Tongue (tissue), 2 donors: Measurements from ENCODE around the gene DMXL2. TPM values are rescaled to one million over a fixed set of nuclear protein-coding genes. Genes with fewer than 3 reads are reported as not detected.
A peak's percentile ranks its signal among the peaks of the same experiment; 100 is the strongest.
"Not testable (repeated sequence)": the region's sequence is repeated elsewhere in the genome, so short reads cannot be mapped to it uniquely, and the experiment has no call there.

Experiments used
- DNase-seq: peaks from one replicate; pipeline ENCODE4 v3.0.0-alpha.2; 2015
- total RNA-seq: library from RNA; depleted of rRNA; stranded (reverse); fragments of >200 nt; gene quantifications from one replicate; pipeline ENCODE4 v1.2.3, GENCODE V29; 2014

Gene DMXL2
- 40.0 TPM for total RNA-seq

GRCh38 chr15:51622604-51623370, at the start of gene DMXL2:
TSS of gene DMXL2 (minus strand) at chr15:51622771. CDS start at chr15:51622545, 226 bp downstream.
- DNase-seq, result peak; percentile 93

- no peak for DNase-seq
Observed at GRCh38 chr15:51672155-51672687, 49.6 kb upstream of the DMXL2 start.

GRCh38 chr15:51669381-51669780, 46.8 kb upstream of the DMXL2 start:
- DNase-seq, result no peak

GRCh38 chr15:51668446-51668845, 45.9 kb upstream of the DMXL2 start:
- DNase-seq, result no peak

GRCh38 chr15:51667478-51667877, 44.9 kb upstream of the DMXL2 start:
- no peak for DNase-seq

- no peak for DNase-seq
Observed at GRCh38 chr15:51661072-51661471, 38.5 kb upstream of the DMXL2 start.

GRCh38 chr15:51658664-51659063, 36.1 kb upstream of the DMXL2 start:
- DNase-seq, result no peak

GRCh38 chr15:51655401-51656057, 33.0 kb upstream of the DMXL2 start:
- not testable (repeated sequence) for DNase-seq

GRCh38 chr15:51652084-51652668, 29.6 kb upstream of the DMXL2 start:
- DNase-seq, result no peak

GRCh38 chr15:51649659-51650521, 27.3 kb upstream of the DMXL2 start:
- peak; percentile 87 for DNase-seq

- not testable (repeated sequence) for DNase-seq
Observed at GRCh38 chr15:51648643-51649042, 26.1 kb upstream of the DMXL2 start.

- not testable (repeated sequence) for DNase-seq
Observed at GRCh38 chr15:51648101-51648500, 25.5 kb upstream of the DMXL2 start.

- DNase-seq, result no peak
Observed at GRCh38 chr15:51647128-51647562, 24.6 kb upstream of the DMXL2 start.

- no peak for DNase-seq
Observed at GRCh38 chr15:51642696-51643095, 20.1 kb upstream of the DMXL2 start.

- no peak for DNase-seq
Observed at GRCh38 chr15:51641490-51642130, 19.0 kb upstream of the DMXL2 start.

- DNase-seq, result no peak
Observed at GRCh38 chr15:51634591-51635198, 12.1 kb upstream of the DMXL2 start.

GRCh38 chr15:51629612-51630011, 7.0 kb upstream of the DMXL2 start:
- DNase-seq, result no peak

GRCh38 chr15:51625236-51625635, 2.7 kb upstream of the DMXL2 start:
- no peak for DNase-seq

- no peak for DNase-seq
Observed at GRCh38 chr15:51624022-51624421, 1.5 kb upstream of the DMXL2 start.

- DNase-seq, result peak; percentile 28
Observed at GRCh38 chr15:51623386-51623938, 891 bp upstream of the DMXL2 start.
